Measurements from ENCODE around the gene TMEM222.

TMEM222 gene

DNA sequence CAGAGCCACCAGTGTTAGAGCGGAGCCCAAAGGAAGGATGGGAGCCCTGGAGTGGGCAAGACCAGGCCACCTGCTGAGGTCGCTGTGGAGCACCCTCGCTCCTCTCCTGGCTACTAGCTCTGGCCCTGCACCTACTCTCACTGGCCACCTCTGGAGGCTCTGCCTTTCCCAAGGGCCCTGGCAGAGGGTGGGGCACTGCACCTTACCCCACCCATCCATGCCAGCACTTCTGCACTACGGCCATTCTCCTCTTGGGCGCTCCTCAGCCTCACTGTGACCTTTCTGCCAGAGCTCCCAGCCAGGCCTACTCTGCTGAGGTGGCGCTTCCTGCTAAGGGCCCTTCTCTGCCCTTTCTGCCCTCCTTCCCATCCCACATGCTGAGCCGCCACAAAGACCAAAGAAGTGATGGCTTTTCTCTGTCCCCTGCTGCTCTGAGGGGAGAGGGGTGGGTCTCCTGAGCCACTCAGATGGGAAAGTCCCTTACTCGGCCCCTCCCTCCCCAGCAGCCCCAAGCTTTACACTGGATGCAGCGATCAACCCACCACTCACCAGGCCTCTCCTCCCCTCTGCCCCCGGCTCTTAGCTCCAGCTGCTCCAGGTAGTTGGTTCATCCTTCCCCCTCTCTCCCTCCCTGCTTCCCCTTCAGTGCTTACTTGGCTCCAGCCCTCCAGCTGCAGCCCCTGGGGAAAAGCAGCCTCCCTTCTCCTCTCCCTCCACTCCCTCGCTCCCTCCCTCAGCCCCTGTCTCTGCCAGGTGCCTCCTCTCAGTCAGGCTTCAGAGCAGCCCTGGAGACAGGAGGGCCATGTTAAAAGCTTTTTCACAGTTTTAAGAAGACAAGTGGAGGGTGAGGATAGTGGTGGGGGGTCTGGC is 14.8 kb upstream of the TMEM222 start:
- DNase-seq, result no peak

DNA sequence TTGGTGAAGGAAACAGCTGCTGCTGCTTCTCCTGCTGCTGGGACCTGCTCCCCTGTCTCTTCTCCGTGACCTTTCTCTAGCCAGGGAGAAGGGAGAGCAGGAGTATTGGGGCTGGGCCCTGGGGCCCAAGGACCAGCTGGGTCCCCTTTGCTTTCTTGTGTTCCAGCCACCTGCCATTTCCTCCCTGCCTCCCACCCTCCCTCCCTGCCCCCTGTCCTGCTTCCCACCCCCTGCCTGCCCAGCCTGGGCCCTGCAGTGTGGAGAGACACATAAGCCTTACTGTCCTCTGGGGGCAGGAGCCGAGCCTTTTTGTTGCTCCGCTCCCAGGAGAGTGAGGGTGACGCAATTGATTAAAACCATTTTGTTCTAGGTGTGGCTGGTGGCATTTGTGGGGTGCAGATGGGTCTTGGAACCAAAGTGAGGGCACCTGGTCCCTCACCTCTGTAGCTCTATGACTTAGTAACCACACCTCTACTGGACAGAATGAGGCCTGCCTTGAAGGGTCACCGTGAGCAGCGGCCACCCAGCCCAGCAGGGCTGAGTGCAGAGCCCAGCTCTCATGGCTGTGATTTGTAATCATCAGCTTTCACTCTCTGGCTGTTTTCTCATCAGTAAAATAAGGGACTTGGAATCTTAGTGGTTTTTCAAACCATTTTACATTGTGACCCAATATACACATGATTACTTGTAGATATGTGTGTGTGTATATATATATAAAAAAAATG is 13.9 kb upstream of the TMEM222 start:
- DNase-seq, result no peak

DNA sequence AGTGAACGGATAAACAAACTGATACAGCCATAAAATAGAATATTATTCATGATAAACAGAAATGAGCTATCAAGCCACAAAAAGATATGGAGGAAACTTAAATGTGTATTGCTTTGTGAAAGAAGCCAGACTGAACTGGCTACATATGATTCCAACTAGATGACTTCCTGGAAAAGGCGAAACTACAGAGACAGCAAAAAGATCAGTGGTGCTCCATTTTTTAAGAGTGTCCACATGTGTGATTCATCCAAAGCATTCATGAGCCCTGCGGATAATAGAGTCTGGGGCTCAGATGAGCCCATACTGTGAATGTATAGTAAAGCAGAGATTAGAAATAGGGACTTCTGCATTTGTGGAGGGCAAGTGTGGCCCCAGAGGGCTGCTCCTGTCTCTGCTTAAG is 7.8 kb upstream of the TMEM222 start:
- no peak for DNase-seq

DNA sequence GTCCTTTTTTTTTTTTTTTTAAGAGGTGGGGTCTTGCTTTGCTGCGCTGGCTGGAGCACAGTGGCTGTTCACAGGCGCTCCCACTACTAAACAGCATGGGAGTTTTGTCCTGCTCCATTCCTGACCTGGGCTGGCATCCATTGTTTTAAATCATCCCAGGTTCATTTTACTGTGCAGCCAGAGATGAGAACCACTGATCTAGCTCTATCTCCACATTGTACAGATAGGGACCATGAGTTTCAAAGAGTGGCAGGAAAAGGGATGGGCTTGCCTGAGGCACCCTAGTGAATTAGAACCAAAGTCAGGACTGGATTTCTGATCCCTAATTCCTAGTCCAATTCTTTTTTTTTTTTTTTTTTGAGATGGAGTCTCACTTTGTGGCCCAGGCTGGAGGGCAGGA is 7.2 kb upstream of the TMEM222 start:
- DNase-seq, result no peak

DNA sequence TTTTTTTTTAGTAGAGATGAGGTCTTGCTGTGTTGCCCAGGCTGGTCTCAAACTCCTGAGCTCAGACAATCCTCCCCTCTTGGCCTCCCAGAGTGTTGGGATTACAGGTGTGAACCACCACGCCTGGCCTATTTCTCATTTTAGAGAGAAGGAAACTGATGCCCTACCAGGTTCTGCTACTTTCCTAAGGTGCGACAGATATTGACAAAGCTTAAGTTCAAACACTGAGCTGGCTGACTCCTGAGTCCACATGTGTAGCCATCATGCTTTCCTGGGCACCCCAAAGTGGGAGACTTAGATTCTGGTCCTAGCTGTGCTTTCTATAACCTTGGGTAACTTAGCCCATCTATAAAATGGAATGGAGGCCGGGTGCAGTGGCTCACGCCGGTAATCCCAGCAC is 5.1 kb upstream of the TMEM222 start:
- DNase-seq, result no peak

DNA sequence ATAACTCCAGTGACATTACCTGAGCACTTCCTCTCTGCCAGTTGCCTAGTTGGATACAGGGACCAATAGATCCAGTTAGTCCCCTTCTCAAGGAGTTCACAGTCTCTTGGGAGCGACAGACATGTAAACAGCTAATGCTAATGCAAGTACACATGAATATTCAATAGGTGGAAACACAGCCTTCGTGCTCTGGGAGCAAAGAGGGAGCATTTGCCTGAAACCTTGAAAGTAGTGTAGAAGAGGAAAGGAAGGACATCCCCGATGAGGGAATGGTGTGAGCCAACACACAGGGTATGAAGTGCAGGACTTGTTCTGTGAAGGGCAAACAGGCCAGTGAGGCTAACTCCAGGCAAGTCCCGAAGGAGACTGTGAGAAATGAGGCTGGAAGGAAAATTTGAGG is 3.8 kb upstream of the TMEM222 start:
- DNase-seq, result no peak

DNA sequence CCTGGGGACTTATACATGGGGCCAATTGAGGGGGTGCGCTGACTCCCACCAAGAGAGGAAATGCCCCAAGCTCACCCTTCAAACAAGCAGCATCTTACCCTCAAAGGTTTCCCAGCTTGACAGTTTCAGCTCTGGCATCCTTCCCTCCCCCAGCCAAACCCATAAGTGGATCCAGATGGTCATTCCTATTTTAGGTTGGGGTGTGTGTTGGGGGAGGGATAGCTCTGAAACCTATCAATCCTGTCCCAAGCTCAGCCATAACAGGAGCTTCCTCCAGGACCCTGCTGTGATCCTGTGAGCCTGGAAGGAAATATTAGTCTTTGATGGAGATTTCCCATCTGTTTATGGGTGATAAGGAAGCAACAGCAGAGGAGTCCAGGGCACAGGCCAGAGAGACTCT is 3.4 kb upstream of the TMEM222 start:
- no peak for DNase-seq

DNA sequence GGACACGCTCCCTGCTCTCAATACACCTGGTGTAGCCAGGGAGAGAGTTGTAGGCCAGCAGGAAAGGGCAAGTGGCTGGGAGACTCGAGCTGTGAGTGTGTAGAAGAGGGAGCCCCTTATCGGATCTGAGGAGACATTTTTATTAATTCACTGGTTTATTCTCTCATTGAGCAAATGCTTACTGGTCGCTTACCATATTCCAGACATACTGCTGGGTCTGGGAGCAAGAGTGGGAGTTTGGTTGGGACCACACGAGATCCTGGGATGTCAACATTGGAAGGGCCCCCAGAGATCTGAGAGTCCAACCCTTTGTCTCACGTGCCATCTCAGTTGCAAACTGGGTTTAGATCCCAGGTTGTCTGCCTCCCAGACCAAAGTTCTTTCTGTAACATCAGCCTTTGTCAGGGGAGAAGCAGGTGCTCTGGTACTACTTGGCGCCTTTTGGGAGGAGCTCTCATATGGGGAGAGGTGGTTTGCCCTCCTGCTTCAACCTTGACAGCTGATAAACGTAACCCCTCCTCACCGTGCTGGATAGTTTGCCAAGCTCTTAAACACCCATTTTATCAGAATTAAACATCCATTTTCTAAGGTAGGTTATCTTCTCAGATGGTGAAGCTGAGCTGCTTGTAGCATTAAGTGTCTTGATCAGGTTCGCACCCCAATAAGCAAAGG is 742 bp downstream of the TMEM222 start:
- no peak for DNase-seq

DNA sequence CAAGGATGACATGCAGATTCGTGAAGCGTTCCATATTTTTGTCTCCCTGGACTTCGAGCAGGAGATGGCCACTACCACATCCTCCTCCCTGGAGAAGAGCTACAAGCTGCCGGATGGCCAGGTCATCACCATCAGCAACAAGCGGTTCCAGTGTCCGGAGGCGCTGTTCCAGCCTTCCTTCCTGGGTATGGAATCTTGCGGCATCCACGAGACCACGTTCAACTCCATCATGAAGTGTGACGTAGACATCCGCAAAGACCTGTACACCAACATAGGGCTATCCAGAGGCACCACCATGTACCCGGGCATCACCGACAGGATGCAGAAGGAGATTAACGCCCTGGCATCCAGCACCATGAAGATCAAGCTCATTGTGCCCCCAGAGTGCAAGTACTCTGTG is 3.3 kb downstream of the TMEM222 start:
- DNase-seq, result no peak

DNA sequence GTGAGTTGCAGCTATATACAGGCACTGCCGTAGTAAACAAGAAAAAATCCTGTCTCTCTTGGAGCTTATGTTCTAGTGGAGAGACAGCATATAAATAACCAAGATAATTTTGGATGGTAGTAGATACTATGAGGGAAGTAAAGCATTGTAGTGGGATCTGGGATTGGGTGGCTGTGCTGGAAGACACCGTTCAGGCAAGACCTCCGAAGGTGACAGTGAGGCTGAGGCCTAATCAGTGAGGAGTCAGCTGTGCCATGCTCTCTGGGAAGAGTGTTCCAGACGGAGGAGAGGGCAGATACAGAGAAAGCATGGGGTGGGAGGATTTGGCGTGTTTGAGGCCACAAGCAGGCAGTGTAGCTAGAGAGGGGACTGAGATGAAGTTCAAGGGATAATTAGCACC is 6.0 kb downstream of the TMEM222 start:
- no peak for DNase-seq

DNA sequence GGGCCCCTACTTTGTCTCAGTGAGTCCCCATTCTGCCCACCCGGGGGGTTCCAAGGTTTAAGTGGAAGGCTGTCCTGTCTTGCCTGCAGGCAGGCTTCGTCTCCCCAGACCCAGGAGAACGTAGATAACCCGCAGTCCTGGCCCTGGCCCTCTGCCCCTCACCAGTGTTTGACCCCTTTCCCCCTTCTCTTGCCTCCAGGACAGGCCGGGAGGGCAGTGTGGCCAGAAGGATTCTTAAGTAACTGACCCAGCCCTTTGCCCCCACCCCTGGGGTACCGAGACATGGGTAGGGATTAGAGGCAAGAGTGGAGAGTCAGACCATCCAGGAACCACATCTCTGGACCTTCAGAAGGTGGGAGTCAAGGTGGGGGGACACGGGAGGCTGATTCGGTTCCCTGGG is 8.8 kb downstream of the TMEM222 start:
- DNase-seq, result no peak

DNA sequence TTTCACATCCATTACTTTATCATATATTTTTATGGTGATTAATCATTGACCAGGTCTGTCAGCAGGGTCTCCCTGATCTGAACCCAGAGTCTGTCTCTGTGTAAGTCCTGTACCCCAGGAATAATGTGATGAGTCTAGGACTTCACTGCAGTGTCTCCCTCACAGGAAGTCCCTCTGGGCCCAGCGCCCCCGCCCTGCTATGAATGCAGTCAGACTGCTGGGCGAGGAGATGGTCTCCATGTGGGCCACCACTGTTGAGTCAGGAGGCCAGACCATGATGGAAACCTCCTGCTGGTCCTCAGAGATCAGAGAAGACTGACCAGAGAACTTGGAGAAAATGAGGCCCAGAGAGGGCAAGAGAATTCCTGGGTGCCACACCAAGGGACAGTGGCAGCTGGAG is 9.5 kb downstream of the TMEM222 start:
- DNase-seq, result no peak

DNA sequence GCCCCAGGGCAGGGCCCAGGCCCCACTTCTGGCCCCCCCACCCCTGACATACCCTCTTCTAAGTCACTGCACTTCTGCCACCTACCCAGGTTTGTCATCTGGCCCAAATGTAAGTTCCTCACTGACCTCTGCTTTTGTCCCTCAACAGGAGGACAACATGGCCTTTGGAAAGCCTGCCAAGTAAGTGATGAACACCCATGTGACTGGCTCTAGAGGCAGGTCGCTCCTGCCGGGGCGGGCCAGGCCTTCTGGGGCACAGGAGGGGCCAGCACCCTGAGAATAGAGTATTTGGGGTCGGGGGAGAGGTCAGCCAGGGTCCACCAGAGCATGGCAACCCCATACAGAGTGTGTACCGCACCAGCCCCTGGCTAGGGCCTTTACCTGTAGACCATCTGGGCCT is 10.0 kb downstream of the TMEM222 start:
- DNase-seq, result no peak

DNA sequence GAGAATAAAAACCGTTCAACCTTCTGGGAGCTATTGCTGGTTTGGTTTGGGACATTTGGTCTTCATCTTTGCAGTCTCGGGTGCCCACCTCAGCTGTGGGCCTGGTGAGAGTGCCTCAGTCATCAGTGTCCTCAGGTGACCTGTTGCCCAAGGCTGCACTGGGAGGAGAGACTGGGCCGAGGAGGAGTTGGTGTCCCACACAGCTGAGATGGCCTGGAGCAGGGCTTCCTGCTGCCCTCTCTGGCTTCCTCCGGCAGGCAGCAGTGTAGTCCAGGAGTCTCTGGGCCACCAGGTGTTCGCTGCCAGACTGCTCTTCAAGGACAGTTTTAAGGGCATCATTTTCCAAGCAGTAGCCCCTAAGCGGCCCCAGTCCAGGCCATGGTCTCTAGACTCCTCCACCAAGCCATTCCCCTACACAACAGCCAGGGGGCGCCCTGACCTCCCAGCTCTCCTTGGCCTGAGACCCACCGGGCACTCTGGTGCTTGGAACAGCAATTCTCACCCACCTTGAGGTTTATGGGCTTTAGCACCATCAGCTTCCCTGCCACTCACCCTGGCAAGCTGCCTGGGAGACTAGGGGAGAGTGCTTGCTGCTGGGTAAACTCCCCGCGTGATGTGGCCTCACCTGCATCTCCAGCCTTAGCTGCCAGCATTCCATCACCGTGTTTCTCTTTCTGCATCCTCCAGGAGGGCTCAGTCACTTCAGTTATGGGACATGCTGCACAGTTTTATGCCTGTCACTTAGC is 10.7 kb downstream of the TMEM222 start:
- no peak for DNase-seq

DNA sequence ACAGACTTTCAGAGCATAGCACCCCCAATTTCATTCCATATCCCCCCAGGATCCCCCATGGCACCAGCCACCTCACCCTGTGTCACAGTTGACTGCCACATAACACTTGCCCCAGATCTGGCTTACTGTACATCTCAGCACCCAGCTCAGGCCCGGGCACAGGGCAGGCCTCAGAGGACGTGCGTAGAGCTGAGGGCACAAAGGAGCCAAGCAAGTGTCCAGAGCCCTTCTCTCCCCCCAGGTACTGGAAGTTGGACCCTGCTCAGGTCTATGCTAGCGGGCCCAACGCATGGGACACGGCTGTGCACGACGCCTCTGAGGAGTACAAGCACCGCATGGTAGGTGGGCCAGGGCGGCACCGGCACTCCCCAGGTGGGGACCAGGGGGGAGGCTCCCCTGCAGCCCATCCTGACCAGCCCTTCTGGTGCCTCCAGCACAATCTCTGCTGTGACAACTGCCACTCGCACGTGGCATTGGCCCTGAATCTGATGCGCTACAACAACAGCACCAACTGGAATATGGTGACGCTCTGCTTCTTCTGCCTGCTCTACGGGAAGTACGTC is 11.8 kb downstream of the TMEM222 start:
- no peak for DNase-seq

DNA sequence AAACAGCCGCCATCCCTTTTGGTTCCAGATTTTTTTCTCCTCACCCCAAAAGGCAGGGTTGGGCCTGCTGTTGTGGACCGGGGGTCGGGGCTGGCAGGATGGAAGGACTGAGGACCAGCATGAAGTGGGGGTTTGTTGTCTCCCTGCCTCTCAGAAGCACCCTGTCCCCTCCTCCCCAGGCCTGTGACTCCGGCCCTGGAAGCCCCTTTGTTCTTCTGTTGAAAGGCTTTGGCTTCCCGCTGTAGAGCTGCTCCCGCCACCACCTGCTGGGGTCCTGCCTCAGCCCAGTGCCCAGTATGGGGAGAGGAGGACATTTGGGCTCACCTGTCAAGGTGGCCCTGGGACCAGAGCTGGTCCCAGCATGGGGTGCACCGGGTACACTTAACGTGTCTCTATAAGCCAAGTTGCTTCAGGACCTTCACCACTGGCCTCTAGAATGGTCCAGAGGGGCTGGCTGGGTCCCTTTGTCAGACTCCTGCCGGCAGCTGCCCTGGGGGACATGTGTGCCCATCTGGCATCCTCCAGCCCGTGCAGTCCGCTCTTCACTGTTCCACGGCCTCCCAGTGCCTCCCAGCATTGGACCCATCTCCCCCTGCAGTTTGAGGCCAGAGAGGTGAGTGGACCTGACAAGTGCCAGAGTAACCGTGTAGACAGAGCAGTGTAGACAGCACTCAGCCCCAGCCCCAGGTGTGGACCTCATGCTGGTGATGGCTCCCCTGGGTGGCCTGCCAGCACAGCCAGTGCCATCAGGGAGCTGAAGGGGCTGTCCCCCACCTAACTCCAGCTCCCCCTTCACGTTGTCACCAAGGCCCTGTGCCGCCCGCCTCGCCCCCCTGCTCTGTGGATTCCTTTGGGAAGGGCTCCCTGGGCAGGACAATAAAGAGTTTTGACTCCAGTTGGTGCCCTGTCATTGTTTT is 13.8 kb downstream of the TMEM222 start:
- DNase-seq, result no peak

DNA sequence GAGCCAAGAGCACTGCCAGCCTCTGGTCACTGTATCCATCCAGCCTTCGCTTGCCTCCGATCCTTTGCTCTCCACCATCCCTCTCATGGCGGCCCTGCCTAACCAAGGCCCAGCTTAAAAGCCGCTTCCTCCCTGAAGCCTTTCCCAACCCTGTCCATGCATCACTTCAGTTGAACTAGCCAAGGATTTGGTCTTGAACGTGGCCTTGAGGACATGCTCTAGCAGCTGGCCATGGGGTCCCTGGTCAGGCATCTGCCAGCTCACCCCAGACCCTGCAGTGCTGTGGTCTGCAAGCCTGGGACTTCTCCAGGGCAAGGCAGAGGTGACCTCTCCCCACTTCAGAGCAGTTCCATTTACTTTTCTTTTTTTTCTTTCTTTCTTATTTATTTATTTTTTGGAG is 14.8 kb downstream of the TMEM222 start:
- DNase-seq, result no peak

DNA sequence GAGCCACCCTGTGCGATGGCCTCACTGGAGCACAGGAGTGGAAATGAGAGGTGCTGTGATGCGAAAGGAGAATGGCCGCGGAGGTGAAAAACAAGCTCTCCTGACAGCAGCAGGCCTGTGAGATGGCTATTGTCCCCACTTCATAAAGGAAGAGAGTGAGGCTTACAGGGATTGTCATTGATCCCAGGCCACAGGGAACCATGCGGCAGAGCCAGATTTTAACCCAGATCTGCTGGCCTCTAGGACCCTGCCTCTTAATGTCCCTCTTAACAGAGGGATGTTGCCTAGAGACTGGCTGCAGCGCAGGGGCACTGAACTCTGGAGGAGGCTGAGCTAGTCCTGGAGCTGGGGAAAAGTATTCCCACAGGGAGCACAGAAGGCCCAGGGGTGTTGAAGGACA is 16.8 kb downstream of the TMEM222 start:
- DNase-seq, result no peak

DNA sequence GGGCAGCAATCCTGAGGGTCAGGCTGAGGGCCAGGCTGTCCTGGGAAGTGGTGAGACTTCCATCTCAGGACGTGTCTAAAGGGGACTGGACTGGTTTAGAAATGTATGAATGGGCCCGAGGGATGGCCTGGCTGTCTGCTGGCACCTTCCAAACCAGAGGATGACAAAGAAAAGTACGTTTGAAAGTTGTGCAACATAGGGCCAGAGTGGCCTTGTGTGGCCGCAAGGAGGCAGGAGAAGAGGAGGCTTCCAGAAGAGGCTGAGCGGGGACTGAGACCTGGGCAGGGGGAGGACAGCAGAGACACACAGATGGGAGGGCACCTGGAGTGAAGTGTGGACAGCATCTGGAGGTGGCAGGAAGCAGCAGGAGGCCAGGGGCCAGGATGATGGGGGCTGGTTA is 17.2 kb downstream of the TMEM222 start:
- DNase-seq, result no peak

DNA sequence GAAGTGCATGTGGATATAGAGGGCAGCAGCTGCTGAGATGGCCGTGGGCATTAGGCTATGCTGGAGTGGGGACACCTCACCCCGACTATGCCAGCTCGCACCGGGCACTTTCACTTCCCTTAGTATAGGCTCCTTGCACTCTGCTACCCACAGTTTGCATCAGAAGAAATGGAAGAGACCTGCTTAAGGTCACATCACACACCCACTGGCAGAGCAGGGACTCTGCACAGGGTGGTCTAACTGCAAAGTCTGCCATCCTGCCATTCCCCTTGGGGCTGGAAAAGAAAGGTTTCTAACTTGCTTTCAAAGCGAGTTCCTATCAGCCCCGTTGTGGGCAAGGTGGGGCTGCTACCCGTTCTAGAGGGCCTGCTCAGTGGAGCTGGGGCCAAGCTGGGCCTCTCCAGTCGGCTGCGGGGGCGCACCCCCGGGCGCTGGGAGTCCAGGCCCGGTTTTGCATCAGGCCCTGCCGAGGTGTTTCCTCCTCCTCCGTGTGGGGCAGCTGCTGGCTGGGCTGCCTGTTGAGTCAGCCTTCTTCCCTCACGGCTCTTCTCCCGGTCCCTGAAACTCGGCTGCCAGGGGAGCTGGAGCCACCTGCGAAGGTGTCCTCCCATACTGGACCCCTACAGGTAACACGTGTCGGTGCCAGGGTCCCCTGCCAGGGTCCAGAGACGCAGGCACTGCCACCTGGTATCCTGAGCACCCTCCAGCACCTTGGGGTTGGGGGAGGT is 19.7 kb downstream of the TMEM222 start, which contains the start of gene SYTL1:
SYTL1 (plus strand) TSS at position 498 of the 728 bp plus-strand sequence. CDS start 3,313 bp downstream, outside the sequence.
- DNase-seq, result peak; percentile 32

DNA sequence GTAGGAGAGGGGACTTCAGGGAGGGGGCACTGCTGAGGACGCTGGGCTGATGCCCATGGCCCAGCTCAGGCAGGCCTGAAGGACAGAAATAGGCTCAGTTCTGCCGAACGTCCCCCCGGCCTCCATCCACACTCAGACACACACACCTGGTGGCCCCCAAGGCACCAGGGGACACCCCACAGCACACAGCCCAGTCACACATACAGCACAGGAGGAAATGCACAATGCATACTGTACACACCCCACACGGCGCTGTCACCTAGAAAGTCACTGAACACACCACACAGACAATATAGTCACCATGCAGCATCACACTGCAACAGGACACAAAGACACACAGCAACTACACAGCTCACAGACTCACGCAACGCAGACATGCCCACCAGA is 20.4 kb downstream of the TMEM222 start:
- no peak for DNase-seq

Measured in NCI-H1694 (cell line).